Measurements from ENCODE around the gene SVEP1.
"Not testable (repeated sequence)": the region's sequence is repeated elsewhere in the genome, so short reads cannot be mapped to it uniquely, and the experiment has no call there.

Gene SVEP1
- 0 to 0.24 (median 0.03) reads per million in 9 experiments for total RNA-seq

- Mint-ChIP-seq H3K4me1 (ENCODE audit: low read depth in 2 of 2) (no peaks in the 10 kb centered on the region), H3K36me3 (ENCODE audit: insufficient read depth) (no peaks in the 10 kb centered on the region), H3K27me3 (peaks cover 14 to 26% of the 10 kb centered on the region in 2 donors), H3K9me3 (no peaks in the 10 kb centered on the region), H3K27ac (no peak within 1 kb of the TSS), H3K4me3 (no peak within 1 kb of the TSS)
- DNase-seq (no peak), ATAC-seq (replicated peaks) (no peak)
These were observed at the start of gene SVEP1 for GRCh38 chr9:110579034-110579861. Gene SVEP1, minus strand, starts transcription at chr9:110579741. Its CDS starts 198 bp downstream, at chr9:110579543.

- no peaks in the 10 kb centered on the region for H3K27me3 Mint-ChIP-seq
- no peak overlapping the region for H3K27ac Mint-ChIP-seq
- no peaks in the 10 kb centered on the region for H3K4me1 Mint-ChIP-seq (ENCODE audit: low read depth in 2 of 2)
- DNase-seq (no peak), ATAC-seq (replicated peaks) (no peak)
- H3K9me3 Mint-ChIP-seq, result no peaks in the 10 kb centered on the region
- peaks cover 3% of the 10 kb centered on the region for H3K36me3 Mint-ChIP-seq (ENCODE audit: insufficient read depth)
- no peak overlapping the region for H3K4me3 Mint-ChIP-seq
These were observed 46.7 kb upstream of the SVEP1 start for GRCh38 chr9:110626101-110626829.

GRCh38 chr9:110623462-110624025, 44.0 kb upstream of the SVEP1 start:
- Mint-ChIP-seq H3K27me3 (no peaks in the 10 kb centered on the region), H3K4me1 (ENCODE audit: low read depth in 2 of 2) (no peaks in the 10 kb centered on the region), H3K27ac (no peak overlapping the region), H3K9me3 (no peaks in the 10 kb centered on the region), H3K36me3 (ENCODE audit: insufficient read depth) (peaks cover 3% of the 10 kb centered on the region), H3K4me3 (no peak overlapping the region)
- ATAC-seq (replicated peaks), result no peak
- DNase-seq, result no peak

GRCh38 chr9:110622368-110622767, 42.8 kb upstream of the SVEP1 start:
- Mint-ChIP-seq H3K36me3 (ENCODE audit: insufficient read depth) (no peaks in the 10 kb centered on the region), H3K27me3 (no peaks in the 10 kb centered on the region), H3K4me3 (no peak overlapping the region), H3K9me3 (no peaks in the 10 kb centered on the region), H3K27ac (no peak overlapping the region), H3K4me1 (ENCODE audit: low read depth in 2 of 2) (no peaks in the 10 kb centered on the region)
- ATAC-seq (replicated peaks), result no peak
- DNase-seq, result no peak

GRCh38 chr9:110620726-110621125, 41.2 kb upstream of the SVEP1 start:
- no peaks in the 10 kb centered on the region for H3K27me3 Mint-ChIP-seq
- ATAC-seq (replicated peaks) (no peak), DNase-seq (no peak)
- no peaks in the 10 kb centered on the region for H3K36me3 Mint-ChIP-seq (ENCODE audit: insufficient read depth)
- no peaks in the 10 kb centered on the region for H3K4me1 Mint-ChIP-seq (ENCODE audit: low read depth in 2 of 2)
- H3K9me3 Mint-ChIP-seq, result no peaks in the 10 kb centered on the region
- H3K27ac Mint-ChIP-seq, result no peak overlapping the region
- H3K4me3 Mint-ChIP-seq, result no peak overlapping the region

- H3K27me3 Mint-ChIP-seq, result no peaks in the 10 kb centered on the region
These were observed 40.3 kb upstream of the SVEP1 start for GRCh38 chr9:110619831-110620230.

GRCh38 chr9:110615498-110615897, 36.0 kb upstream of the SVEP1 start:
- DNase-seq (no peak), ATAC-seq (replicated peaks) (no peak)
- H3K36me3 Mint-ChIP-seq (ENCODE audit: insufficient read depth), result no peaks in the 10 kb centered on the region

More at GRCh38 chr9:110619831-110620230, 40.3 kb upstream of the SVEP1 start:
- DNase-seq, result no peak
- Mint-ChIP-seq H3K4me3 (no peak overlapping the region), H3K27ac (no peak overlapping the region), H3K4me1 (ENCODE audit: low read depth in 2 of 2) (no peaks in the 10 kb centered on the region), H3K36me3 (ENCODE audit: insufficient read depth) (no peaks in the 10 kb centered on the region), H3K9me3 (peaks cover 0 to 2% of the 10 kb centered on the region in 2 donors)
- ATAC-seq (replicated peaks), result no peak

GRCh38 chr9:110614576-110614975, 35.0 kb upstream of the SVEP1 start:
- H3K27me3 Mint-ChIP-seq; DNase-seq; H3K27ac Mint-ChIP-seq; H3K36me3 Mint-ChIP-seq (ENCODE audit: insufficient read depth); H3K9me3 Mint-ChIP-seq; H3K4me3 Mint-ChIP-seq; H3K4me1 Mint-ChIP-seq (ENCODE audit: low read depth in 2 of 2); ATAC-seq (replicated peaks): not testable (repeated sequence)

More at GRCh38 chr9:110615498-110615897, 36.0 kb upstream of the SVEP1 start:
- peaks cover 5 to 7% of the 10 kb centered on the region in 2 donors for H3K9me3 Mint-ChIP-seq
- no peak overlapping the region for H3K27ac Mint-ChIP-seq
- H3K4me3 Mint-ChIP-seq, result no peak overlapping the region
- H3K27me3 Mint-ChIP-seq, result no peaks in the 10 kb centered on the region
- no peaks in the 10 kb centered on the region for H3K4me1 Mint-ChIP-seq (ENCODE audit: low read depth in 2 of 2)

GRCh38 chr9:110606179-110606790, 26.7 kb upstream of the SVEP1 start:
- H3K36me3 Mint-ChIP-seq (ENCODE audit: insufficient read depth), result no peaks in the 10 kb centered on the region
- no peak overlapping the region for H3K27ac Mint-ChIP-seq
- DNase-seq (no peak), ATAC-seq (replicated peaks) (no peak)
- peaks cover 0 to 3% of the 10 kb centered on the region in 2 donors for H3K9me3 Mint-ChIP-seq
- no peak overlapping the region for H3K4me3 Mint-ChIP-seq
- no peaks in the 10 kb centered on the region for H3K27me3 Mint-ChIP-seq
- no peaks in the 10 kb centered on the region for H3K4me1 Mint-ChIP-seq (ENCODE audit: low read depth in 2 of 2)

- H3K4me1 Mint-ChIP-seq (ENCODE audit: low read depth in 2 of 2), result no peaks in the 10 kb centered on the region
- H3K4me3 Mint-ChIP-seq, result no peak overlapping the region
- no peak overlapping the region for H3K27ac Mint-ChIP-seq
- peaks cover 0 to 3% of the 10 kb centered on the region in 2 donors for H3K9me3 Mint-ChIP-seq
- no peaks in the 10 kb centered on the region for H3K27me3 Mint-ChIP-seq
- DNase-seq (no peak), ATAC-seq (replicated peaks) (no peak)
- no peaks in the 10 kb centered on the region for H3K36me3 Mint-ChIP-seq (ENCODE audit: insufficient read depth)
These were observed 26.0 kb upstream of the SVEP1 start for GRCh38 chr9:110605565-110605964.

GRCh38 chr9:110604171-110604601, 24.6 kb upstream of the SVEP1 start:
- ATAC-seq (replicated peaks) (no peak), DNase-seq (no peak)
- no peaks in the 10 kb centered on the region for H3K4me1 Mint-ChIP-seq (ENCODE audit: low read depth in 2 of 2)
- no peak overlapping the region for H3K27ac Mint-ChIP-seq
- no peaks in the 10 kb centered on the region for H3K27me3 Mint-ChIP-seq
- H3K4me3 Mint-ChIP-seq, result no peak overlapping the region
- peaks cover 0 to 1% of the 10 kb centered on the region in 2 donors for H3K9me3 Mint-ChIP-seq
- H3K36me3 Mint-ChIP-seq (ENCODE audit: insufficient read depth), result no peaks in the 10 kb centered on the region

GRCh38 chr9:110602281-110602680, 22.7 kb upstream of the SVEP1 start:
- Mint-ChIP-seq H3K27ac (no peak overlapping the region), H3K27me3 (no peaks in the 10 kb centered on the region), H3K36me3 (ENCODE audit: insufficient read depth) (no peaks in the 10 kb centered on the region), H3K9me3 (peaks cover 9 to 12% of the 10 kb centered on the region in 2 donors), H3K4me1 (ENCODE audit: low read depth in 2 of 2) (no peaks in the 10 kb centered on the region), H3K4me3 (no peak overlapping the region)
- no peak for ATAC-seq (replicated peaks)
- no peak for DNase-seq

- H3K4me3 Mint-ChIP-seq, result no peak overlapping the region
- no peaks in the 10 kb centered on the region for H3K27me3 Mint-ChIP-seq
- DNase-seq (no peak), ATAC-seq (replicated peaks) (no peak)
- H3K4me1 Mint-ChIP-seq (ENCODE audit: low read depth in 2 of 2), result no peaks in the 10 kb centered on the region
- no peak overlapping the region for H3K27ac Mint-ChIP-seq
- no peaks in the 10 kb centered on the region for H3K36me3 Mint-ChIP-seq (ENCODE audit: insufficient read depth)
- peaks cover 9 to 12% of the 10 kb centered on the region in 2 donors for H3K9me3 Mint-ChIP-seq
These were observed 21.6 kb upstream of the SVEP1 start for GRCh38 chr9:110601098-110601497.
